GM23338 (cell line): ENCODE data around the gene MT1H. TPM values are rescaled to one million over a fixed set of nuclear protein-coding genes. Genes with fewer than 3 reads are reported as not detected.

Experiments
- ATAC-seq: fragments of 200-7000 bp; cut with Tn5 transposase; 3 replicates; pipeline ENCODE4 v1.9.1; 2020
- DNase-seq: peaks from one replicate; pipeline ENCODE4 v3.0.0-alpha.2; 2015; ENCODE audit warnings: low spot score
- H2AFZ ChIP-seq: fragments of 200-600 bp; sonication (generic); 2 replicates; pipeline ENCODE4 v1.8.0; 2016; ENCODE audit warnings: antibody characterized with exemption, mild to moderate bottlenecking, moderate library complexity
- H3F3A ChIP-seq: fragments of 200-600 bp; sonication (generic); replicated peaks from 2 replicates; pipeline ENCODE4 v1.8.0; 2017; ENCODE audit warnings: antibody characterized with exemption, mixed run types, low read depth
- H3K27ac ChIP-seq: fragments of 200-600 bp; sonication (generic); 2 replicates; pipeline ENCODE4 v1.6.1; 2016; ENCODE audit warnings: low read depth
- H3K27me3 ChIP-seq: fragments of 200-600 bp; sonication (generic); 2 replicates; pipeline ENCODE4 v1.8.0; 2016; ENCODE audit warnings: mild to moderate bottlenecking, mixed run types, moderate library complexity; ENCODE audit not compliant: insufficient read depth
- H3K36me3 ChIP-seq: fragments of 200-600 bp; sonication (generic); 2 replicates; pipeline ENCODE4 v1.8.0; 2016; ENCODE audit warnings: mild to moderate bottlenecking; ENCODE audit not compliant: insufficient read depth
- H3K4me1 ChIP-seq: fragments of 200-600 bp; sonication (generic); 2 replicates; pipeline ENCODE4 v1.8.0; 2016; ENCODE audit warnings: mild to moderate bottlenecking, moderate library complexity; ENCODE audit not compliant: insufficient read depth
- H3K4me2 ChIP-seq: fragments of 200-600 bp; sonication (generic); 2 replicates; pipeline ENCODE4 v1.7.1; 2017; ENCODE audit warnings: mixed run types
- H3K4me3 ChIP-seq: fragments of 200-600 bp; sonication (generic); 2 replicates; pipeline ENCODE4 v1.6.1; 2016; ENCODE audit warnings: mixed run types
- H3K79me2 ChIP-seq: fragments of 200-600 bp; sonication (generic); replicated peaks from 2 replicates; pipeline ENCODE4 v1.8.0; 2017; ENCODE audit warnings: mild to moderate bottlenecking; ENCODE audit not compliant: insufficient read depth
- H3K9me2 ChIP-seq: fragments of 200-600 bp; sonication (generic); 2 replicates; pipeline ENCODE4 v1.8.0; 2017; ENCODE audit not compliant: insufficient read depth
- H4K20me1 ChIP-seq: fragments of 200-600 bp; sonication (generic); replicated peaks from 2 replicates; pipeline ENCODE4 v1.8.0; 2017; ENCODE audit warnings: mild to moderate bottlenecking; ENCODE audit not compliant: insufficient read depth
- H3K27ac Mint-ChIP-seq: 2 replicates; pipeline ENCODE4 v1.8.0; 2020; ENCODE audit warnings: inconsistent platforms, mild to moderate bottlenecking, moderate library complexity, mixed read lengths
- H3K27me3 Mint-ChIP-seq: 3 replicates; pipeline ENCODE4 v1.8.0; 2022; ENCODE audit warnings: low read depth, mild to moderate bottlenecking, moderate library complexity, mixed read lengths, inconsistent platforms; ENCODE audit not compliant: insufficient read depth, poor library complexity
- H3K36me3 Mint-ChIP-seq: 3 replicates; pipeline ENCODE4 v1.8.0; 2021; ENCODE audit warnings: low read depth, mild to moderate bottlenecking, inconsistent platforms, moderate library complexity, mixed read lengths
- H3K4me1 Mint-ChIP-seq: 3 replicates; pipeline ENCODE4 v1.8.0; 2020; ENCODE audit warnings: mild to moderate bottlenecking, inconsistent platforms, mixed read lengths
- H3K4me3 Mint-ChIP-seq: 3 replicates; pipeline ENCODE4 v1.8.0; 2021; ENCODE audit warnings: moderate library complexity, mild to moderate bottlenecking, inconsistent platforms, mixed read lengths
- H3K9me3 Mint-ChIP-seq: 3 replicates; pipeline ENCODE4 v1.8.0; 2020; ENCODE audit warnings: moderate library complexity, mild to moderate bottlenecking, inconsistent platforms, mixed read lengths
- EZH2 ChIP-seq: fragments of 200-600 bp; sonication (generic); IDR thresholded peaks from one replicate; pipeline ENCODE4 v1.8.0; 2017; ENCODE audit warnings: antibody characterized with exemption, mild to moderate bottlenecking, low read depth; ENCODE audit not compliant: unreplicated experiment
- EZH2phosphoT487 ChIP-seq: fragments of 200-600 bp; sonication (generic); IDR thresholded peaks from one replicate; pipeline ENCODE4 v1.8.1; 2018; ENCODE audit warnings: antibody characterized with exemption; ENCODE audit not compliant: unreplicated experiment
- STAT1 ChIP-seq: IDR thresholded peaks from one replicate; pipeline ENCODE4 v1.6.1; 2016; ENCODE audit warnings: antibody characterized with exemption; ENCODE audit not compliant: unreplicated experiment
- ZNF114 ChIP-seq: fragments of 250-450 bp; sonication (Bioruptor Pico); IDR thresholded peaks from 2 replicates; pipeline ENCODE4 v1.5.0; 2020; ENCODE audit warnings: mild to moderate bottlenecking, moderate library complexity
- ZNF331 ChIP-seq: fragments of 250-450 bp; sonication (Bioruptor Pico); IDR thresholded peaks from 2 replicates; pipeline ENCODE4 v1.5.0; 2020; ENCODE audit warnings: low read depth, mild to moderate bottlenecking, moderate library complexity
- polyA plus RNA-seq: library from polyadenylated mRNA; unstranded; fragments of >200 nt; fragmentation: Nextera tagmentation; extraction: Ambion mirVana; gene quantifications from 2 replicates; pipeline ENCODE4 v1.2.1, GENCODE V29; 2016
- total RNA-seq: library from RNA; depleted of rRNA; stranded (reverse); fragments of >200 nt; shearing (Covaris generic); gene quantifications from 2 replicates; pipeline ENCODE4 v1.2.3, GENCODE V29; 2014
- TF ChIP-seq, protein P1 (sequence below), 2 experiments: fragments of 200-600 bp in 1 of 2; sonication (generic) in 1 of 2; conservative IDR thresholded peaks; 2 replicates each; pipeline versions ENCODE4 v1.5.1 to v1.6.1; 2016 to 2017; ENCODE audit warnings: antibody characterized with exemption in 2 of 2, low read depth in 2 of 2, mild to moderate bottlenecking in 2 of 2, moderate library complexity in 1 of 2

The MT1H gene
- total and polyA plus RNA-seq, 2 experiments from 2014 or later, result 52.3 to 425 TPM

DNA sequence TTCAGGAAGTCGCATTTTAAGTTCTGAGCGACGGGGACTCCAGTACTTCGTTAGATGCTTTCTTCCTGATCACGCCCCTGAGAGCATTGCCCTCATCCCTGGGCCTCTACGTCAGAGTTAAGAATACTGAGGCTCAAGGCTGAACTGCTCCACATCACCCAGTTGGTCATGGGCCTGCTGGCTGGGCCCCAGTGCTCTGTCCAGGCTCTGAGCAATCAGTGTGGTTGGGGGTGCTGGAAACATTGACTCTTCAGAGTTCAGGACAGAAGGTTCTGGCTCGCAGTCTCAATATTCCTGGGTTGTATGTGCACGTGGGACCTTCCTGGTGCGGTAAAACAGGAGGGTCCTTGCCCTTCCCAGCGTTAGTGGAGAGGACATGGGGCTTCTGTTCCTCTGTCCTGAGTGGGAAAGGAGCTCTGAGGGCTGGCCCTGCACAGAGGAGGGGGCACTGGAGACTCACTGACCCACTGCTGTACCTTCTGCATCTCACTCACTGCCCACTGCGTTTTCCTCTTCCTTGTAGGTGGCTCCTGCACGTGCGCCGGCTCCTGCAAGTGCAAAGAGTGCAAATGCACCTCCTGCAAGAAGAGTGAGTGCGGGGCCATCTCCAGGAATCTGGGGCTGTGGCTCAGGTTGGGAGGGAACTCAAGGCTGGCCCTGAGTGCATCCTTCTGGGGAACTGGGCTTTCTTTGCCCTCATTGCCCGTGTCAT is 43.5 kb upstream of the MT1H start:
- Histone ChIP-seq H3F3A (0 out of 2 replicates have a peak, but pooled peaks cover 8% of the 10 kb centered on the region), H3K36me3 (no peaks in the 10 kb centered on the region), H3K9me2 (no peaks in the 10 kb centered on the region; the same call in 1 of the 2 replicates), H2AFZ (peak overlapping the region; percentile 98), H3K4me2 (peak overlapping the region; percentile 84), H3K4me1 (peaks cover 30% of the 10 kb centered on the region), H4K20me1 (peaks cover 8% of the 10 kb centered on the region; the same call in 1 of the 2 replicates), H3K79me2 (no peaks in the 10 kb centered on the region), H3K27ac (no peak overlapping the region), H3K27me3 (peaks cover 100% of the 10 kb centered on the region), H3K4me3 (peak overlapping the region; percentile 63)
- Mint-ChIP-seq H3K9me3 (peaks cover 11% of the 10 kb centered on the region; the same call in 1 of the 3 replicates), H3K4me3 (peak overlapping the region; percentile 82), H3K4me1 (peaks cover 35% of the 10 kb centered on the region), H3K27ac (no peak overlapping the region), H3K36me3 (peaks cover 14% of the 10 kb centered on the region; the same call in 1 of the 3 replicates), H3K27me3 (peaks cover 89% of the 10 kb centered on the region)
- DNase-seq (no peak), ATAC-seq (peak; percentile 18)
- no peak for TF ChIP-seq EZH2phosphoT487
- TF ChIP-seq EZH2, result peak; percentile 95
- no peak for TF ChIP-seq STAT1

DNA sequence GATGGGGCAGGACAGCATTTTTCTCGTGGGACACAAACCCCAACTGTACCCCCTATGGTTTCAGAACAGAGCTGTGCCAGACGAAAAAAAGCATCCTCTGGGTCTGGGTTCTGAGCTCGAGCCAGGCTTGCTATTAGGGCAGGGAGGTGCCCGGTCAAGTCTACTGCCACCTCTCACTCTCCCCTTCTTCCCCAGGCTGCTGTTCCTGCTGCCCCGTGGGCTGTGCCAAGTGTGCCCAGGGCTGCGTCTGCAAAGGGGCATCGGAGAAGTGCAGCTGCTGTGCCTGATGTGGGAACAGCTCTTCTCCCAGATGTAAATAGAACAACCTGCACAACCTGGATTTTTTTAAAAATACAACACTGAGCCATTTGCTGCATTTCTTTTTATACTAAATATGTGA is 42.9 kb upstream of the MT1H start:
- H3K9me3 Mint-ChIP-seq, result peaks cover 11% of the 10 kb centered on the region; the same call in 1 of the 3 replicates
- Histone ChIP-seq H3K27me3 (peaks cover 100% of the 10 kb centered on the region), H3F3A (peaks cover 10% of the 10 kb centered on the region; the same call in 1 of the 2 replicates), H3K4me2 (peak overlapping the region; percentile 62; the same call in 1 of the 2 replicates), H2AFZ (no peak overlapping the region), H3K4me1 (peaks cover 26% of the 10 kb centered on the region), H4K20me1 (peaks cover 8% of the 10 kb centered on the region; the same call in 1 of the 2 replicates), H3K36me3 (no peaks in the 10 kb centered on the region), H3K79me2 (no peaks in the 10 kb centered on the region), H3K9me2 (no peaks in the 10 kb centered on the region; the same call in 1 of the 2 replicates), H3K27ac (no peak overlapping the region), H3K4me3 (0 out of 2 replicates have a peak overlapping the region, but pooled peaks have one; percentile 63)
- H3K36me3 Mint-ChIP-seq, result peaks cover 14% of the 10 kb centered on the region; the same call in 1 of the 3 replicates
- peaks cover 30% of the 10 kb centered on the region for H3K4me1 Mint-ChIP-seq
- ATAC-seq (no peak), DNase-seq (no peak)
- TF ChIP-seq, protein P1, sequence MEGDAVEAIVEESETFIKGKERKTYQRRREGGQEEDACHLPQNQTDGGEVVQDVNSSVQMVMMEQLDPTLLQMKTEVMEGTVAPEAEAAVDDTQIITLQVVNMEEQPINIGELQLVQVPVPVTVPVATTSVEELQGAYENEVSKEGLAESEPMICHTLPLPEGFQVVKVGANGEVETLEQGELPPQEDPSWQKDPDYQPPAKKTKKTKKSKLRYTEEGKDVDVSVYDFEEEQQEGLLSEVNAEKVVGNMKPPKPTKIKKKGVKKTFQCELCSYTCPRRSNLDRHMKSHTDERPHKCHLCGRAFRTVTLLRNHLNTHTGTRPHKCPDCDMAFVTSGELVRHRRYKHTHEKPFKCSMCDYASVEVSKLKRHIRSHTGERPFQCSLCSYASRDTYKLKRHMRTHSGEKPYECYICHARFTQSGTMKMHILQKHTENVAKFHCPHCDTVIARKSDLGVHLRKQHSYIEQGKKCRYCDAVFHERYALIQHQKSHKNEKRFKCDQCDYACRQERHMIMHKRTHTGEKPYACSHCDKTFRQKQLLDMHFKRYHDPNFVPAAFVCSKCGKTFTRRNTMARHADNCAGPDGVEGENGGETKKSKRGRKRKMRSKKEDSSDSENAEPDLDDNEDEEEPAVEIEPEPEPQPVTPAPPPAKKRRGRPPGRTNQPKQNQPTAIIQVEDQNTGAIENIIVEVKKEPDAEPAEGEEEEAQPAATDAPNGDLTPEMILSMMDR (conservative IDR thresholded peaks at IDR 0.05; ENCODE audit: low read depth in 2 of 2), result no peak
- no peak for TF ChIP-seq ZNF114 (CRISPR knock-in tag)
- no peak for TF ChIP-seq ZNF331 (CRISPR knock-in tag)
- peaks cover 91% of the 10 kb centered on the region for H3K27me3 Mint-ChIP-seq
- H3K4me3 Mint-ChIP-seq, result peak overlapping the region; percentile 82
- no peak overlapping the region for H3K27ac Mint-ChIP-seq
